ENCODE results near the gene ORMDL2.
"Not testable (repeated sequence)": the region's sequence is repeated elsewhere in the genome, so short reads cannot be mapped to it uniquely, and the experiment has no call there.

The ORMDL2 gene

GRCh38 chr12:55865327-55865726 is 47.5 kb downstream of the ORMDL2 start:
- H3K79me2 ChIP-seq (ENCODE audit: insufficient read depth, low read length), result no peaks in the 10 kb centered on the region
- no peaks in the 10 kb centered on the region for H3K4me1 ChIP-seq (ENCODE audit: insufficient read depth, low read length, severe bottlenecking)
- no peaks in the 10 kb centered on the region for H3K9me2 ChIP-seq (ENCODE audit: low read depth, low read length)
- H3K9me3 ChIP-seq (ENCODE audit: low read length), result peaks cover 5% of the 10 kb centered on the region; the same call in 1 of the 2 replicates
- H2AFZ ChIP-seq (ENCODE audit: low read length), result no peak overlapping the region
- H3K4me2 ChIP-seq (ENCODE audit: low read length), result no peak overlapping the region
- H3K27me3 ChIP-seq (ENCODE audit: insufficient read depth, low read length), result no peaks in the 10 kb centered on the region
- H3K27ac ChIP-seq (ENCODE audit: low read depth, low read length, poor library complexity, severe bottlenecking), result no peak overlapping the region
- no peaks in the 10 kb centered on the region for H3K36me3 ChIP-seq (ENCODE audit: insufficient read depth, low read length)
- no peak overlapping the region for H3K4me3 ChIP-seq (ENCODE audit: low read depth, low read length, poor library complexity, severe bottlenecking)
- no peaks in the 10 kb centered on the region for H4K20me1 ChIP-seq (ENCODE audit: insufficient read depth, low read length)
- no peaks in the 10 kb centered on the region for H3F3A ChIP-seq (ENCODE audit: insufficient read depth, low read length)
- H3K9ac ChIP-seq (ENCODE audit: low read length), result no peak overlapping the region
- TF ChIP-seq, protein P1, sequence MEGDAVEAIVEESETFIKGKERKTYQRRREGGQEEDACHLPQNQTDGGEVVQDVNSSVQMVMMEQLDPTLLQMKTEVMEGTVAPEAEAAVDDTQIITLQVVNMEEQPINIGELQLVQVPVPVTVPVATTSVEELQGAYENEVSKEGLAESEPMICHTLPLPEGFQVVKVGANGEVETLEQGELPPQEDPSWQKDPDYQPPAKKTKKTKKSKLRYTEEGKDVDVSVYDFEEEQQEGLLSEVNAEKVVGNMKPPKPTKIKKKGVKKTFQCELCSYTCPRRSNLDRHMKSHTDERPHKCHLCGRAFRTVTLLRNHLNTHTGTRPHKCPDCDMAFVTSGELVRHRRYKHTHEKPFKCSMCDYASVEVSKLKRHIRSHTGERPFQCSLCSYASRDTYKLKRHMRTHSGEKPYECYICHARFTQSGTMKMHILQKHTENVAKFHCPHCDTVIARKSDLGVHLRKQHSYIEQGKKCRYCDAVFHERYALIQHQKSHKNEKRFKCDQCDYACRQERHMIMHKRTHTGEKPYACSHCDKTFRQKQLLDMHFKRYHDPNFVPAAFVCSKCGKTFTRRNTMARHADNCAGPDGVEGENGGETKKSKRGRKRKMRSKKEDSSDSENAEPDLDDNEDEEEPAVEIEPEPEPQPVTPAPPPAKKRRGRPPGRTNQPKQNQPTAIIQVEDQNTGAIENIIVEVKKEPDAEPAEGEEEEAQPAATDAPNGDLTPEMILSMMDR (IDR thresholded peaks at IDR 0.05; ENCODE audit: low read length), result no peak
- TF ChIP-seq EZH2 (IDR thresholded peaks at IDR 0.05; ENCODE audit: borderline replicate concordance, low read length), result no peak

DNA sequence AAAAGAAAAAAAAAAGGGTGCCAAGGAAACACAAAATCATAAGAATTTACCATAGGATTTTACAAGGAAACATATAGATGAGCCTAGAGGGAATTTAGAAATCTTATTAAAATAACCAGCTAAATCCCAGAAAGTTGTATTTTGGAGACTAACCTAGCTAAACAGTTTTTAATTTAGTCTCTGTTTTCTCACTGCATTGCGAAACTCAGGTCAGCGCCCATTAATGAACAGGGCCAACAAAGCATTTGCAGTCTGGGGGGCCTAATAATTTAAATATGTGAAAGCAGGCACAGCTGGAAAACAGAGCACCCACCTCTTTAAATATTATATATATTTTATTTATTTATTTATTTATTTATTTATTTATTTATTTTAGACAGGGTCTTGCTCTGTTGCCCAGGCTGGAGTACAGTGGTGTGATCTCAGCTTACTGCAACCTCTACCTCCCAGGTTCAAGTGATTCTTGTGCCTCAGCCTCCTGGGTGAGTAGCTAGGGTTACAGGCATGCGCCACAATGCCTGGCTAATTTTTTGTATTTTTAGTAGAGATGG is 48.7 kb downstream of the ORMDL2 start:
- H3K4me2 ChIP-seq (ENCODE audit: low read length); H3K36me3 ChIP-seq (ENCODE audit: insufficient read depth, low read length); H3F3A ChIP-seq (ENCODE audit: insufficient read depth, low read length); H3K9me2 ChIP-seq (ENCODE audit: low read depth, low read length); H2AFZ ChIP-seq (ENCODE audit: low read length); H3K4me3 ChIP-seq (ENCODE audit: low read depth, low read length, poor library complexity, severe bottlenecking); H4K20me1 ChIP-seq (ENCODE audit: insufficient read depth, low read length); H3K27ac ChIP-seq (ENCODE audit: low read depth, low read length, poor library complexity, severe bottlenecking); H3K27me3 ChIP-seq (ENCODE audit: insufficient read depth, low read length); H3K9me3 ChIP-seq (ENCODE audit: low read length); H3K79me2 ChIP-seq (ENCODE audit: insufficient read depth, low read length); H3K9ac ChIP-seq (ENCODE audit: low read length); H3K4me1 ChIP-seq (ENCODE audit: insufficient read depth, low read length, severe bottlenecking): not testable (repeated sequence)

All from OCI-LY1 (cell line).